GF-D8 (cell line): ENCODE results near the gene ANXA2.
"Not testable (repeated sequence)": the region's sequence is repeated elsewhere in the genome, so short reads cannot be mapped to it uniquely, and the experiment has no call there.

Source experiments
- DNase-seq: peaks from one replicate; lab custom pipeline; 2025; lab: John Stamatoyannopoulos, UW

The ANXA2 gene

GRCh38 chr15:60343221-60343970 lies 54.4 kb downstream of the ANXA2 start:
- DNase-seq: no peak

GRCh38 chr15:60340207-60340921 lies 57.4 kb downstream of the ANXA2 start:
- no peak for DNase-seq

GRCh38 chr15:60339236-60339635 lies 58.5 kb downstream of the ANXA2 start:
- no peak for DNase-seq

GRCh38 chr15:60338810-60339209 lies 59.0 kb downstream of the ANXA2 start:
- DNase-seq: no peak

- no peak for DNase-seq
Measured at GRCh38 chr15:60337076-60337475, 60.7 kb downstream of the ANXA2 start.

GRCh38 chr15:60335296-60335695 lies 62.5 kb downstream of the ANXA2 start:
- DNase-seq: not testable (repeated sequence)

- DNase-seq: no peak
Measured at GRCh38 chr15:60328852-60329443, 68.8 kb downstream of the ANXA2 start.

GRCh38 chr15:60326824-60327654 lies 70.7 kb downstream of the ANXA2 start:
- no peak for DNase-seq

- DNase-seq: no peak
Measured at GRCh38 chr15:60326343-60326742, 71.4 kb downstream of the ANXA2 start.

GRCh38 chr15:60325905-60326304 lies 71.9 kb downstream of the ANXA2 start:
- DNase-seq: no peak

- no peak for DNase-seq
Measured at GRCh38 chr15:60324706-60325438, 72.9 kb downstream of the ANXA2 start.

GRCh38 chr15:60323322-60323721 lies 74.5 kb downstream of the ANXA2 start:
- no peak for DNase-seq

GRCh38 chr15:60320365-60320764 lies 77.4 kb downstream of the ANXA2 start:
- no peak for DNase-seq

- no peak for DNase-seq
Measured at GRCh38 chr15:60318216-60318867, 79.4 kb downstream of the ANXA2 start.

GRCh38 chr15:60316961-60317360 lies 80.8 kb downstream of the ANXA2 start:
- DNase-seq: no peak

- DNase-seq: no peak
Measured at GRCh38 chr15:60315878-60316277, 81.9 kb downstream of the ANXA2 start.

GRCh38 chr15:60313906-60314305 lies 83.9 kb downstream of the ANXA2 start:
- no peak for DNase-seq

GRCh38 chr15:60307034-60307433 lies 90.8 kb downstream of the ANXA2 start:
- DNase-seq: no peak

GRCh38 chr15:60301024-60301423 lies 96.8 kb downstream of the ANXA2 start:
- DNase-seq: no peak

GRCh38 chr15:60299452-60300047 lies 98.2 kb downstream of the ANXA2 start:
- no peak for DNase-seq
